Body of pancreas (tissue), 4 donors: ENCODE results near the gene IDUA. TPM values are rescaled to one million over a fixed set of nuclear protein-coding genes. Genes with fewer than 3 reads are reported as not detected.

Source experiments
- ATAC-seq: fragments of 150-250 bp; one replicate; pipeline ENCODE4 v1.9.1; 2016
- DNase-seq, 4 donors: peaks; one replicate each; pipeline ENCODE4 v3.0.0-alpha.2; 2019
- H3K27ac ChIP-seq, 4 donors: fragments of 200-600 bp; sonication (generic); 1 replicate in 3 of 4; 2 replicates in 1 of 4; pipeline versions ENCODE4 v1.5.1 to v1.6.1; 2016 to 2019; ENCODE audit warnings: mild to moderate bottlenecking in 1 of 4, mixed read lengths in 1 of 4, moderate library complexity in 1 of 4
- H3K27me3 ChIP-seq, 2 donors: fragments of 200-600 bp; sonication (generic); one replicate each; pipeline ENCODE4 v1.6.0; 2016; ENCODE audit warnings: mild to moderate bottlenecking in 1 of 2
- H3K36me3 ChIP-seq, 2 donors: fragments of 200-600 bp; sonication (generic); replicated peaks in 1 of 2; 2 replicates each; pipeline ENCODE4 v1.5.1; 2016; ENCODE audit warnings: low read depth in 2 of 2; ENCODE audit not compliant: insufficient read depth in 1 of 2
- H3K4me1 ChIP-seq: fragments of 200-600 bp; sonication (generic); one replicate; pipeline ENCODE4 v1.6.0; 2016
- H3K4me3 ChIP-seq, 2 donors: fragments of 200-600 bp; sonication (generic); 1 replicate in 1 of 2; 2 replicates in 1 of 2; pipeline ENCODE4 v1.5.1; 2016 to 2019
- H3K9me3 ChIP-seq, 3 donors: fragments of 200-600 bp; sonication (generic); 1 replicate in 2 of 3; 2 replicates in 1 of 3; pipeline ENCODE4 v1.5.1; 2016
- CTCF ChIP-seq, 7 experiments: fragments of 450-650 bp in 4 of 7; fragments of 200-600 bp in 3 of 7; sonication (generic) in 3 of 7; IDR thresholded peaks; one replicate each; pipeline ENCODE4 v1.5.1; 2016 to 2019; ENCODE audit warnings: antibody characterized with exemption in 7 of 7
- POLR2A ChIP-seq, 3 donors: fragments of 450-650 bp; IDR thresholded peaks; one replicate each; pipeline ENCODE4 v1.6.1; 2016; ENCODE audit warnings: antibody characterized with exemption in 3 of 3, mild to moderate bottlenecking in 2 of 3
- WGBS, 2 donors: methylation state at CpG; one replicate each; pipeline ENCODE4 v1.1.5; 2017; 5-methylcytosine and 5-hydroxymethylcytosine counted together
- intact Hi-C: fragments of 100-400 bp; cut with DNase I; formaldehyde crosslinking; loops from one replicate; pipeline ENCODE4 v1.15.1; 2023
- total RNA-seq, 2 donors: library from RNA; depleted of rRNA; stranded (reverse); fragments of >200 nt; gene quantifications; one replicate each; pipeline ENCODE4 v1.1.0, GENCODE V29; 2016

IDUA gene
- total RNA-seq, 2 donors from 2014 or later, result 30.0 to 37.6 TPM

- H3K27me3 ChIP-seq, result no peaks in the 10 kb centered on the region
- 24 to 55% methylated on average over 10 to 23 of the region's 23 CpGs for WGBS, 2 donors
- H3K4me3 ChIP-seq, result no peak overlapping the region
- H3K9me3 ChIP-seq, result no peaks in the 10 kb centered on the region
- no peaks in the 10 kb centered on the region for H3K36me3 ChIP-seq
- H3K27ac ChIP-seq, result peak overlapping the region in 3 of 4 donors; percentile 15 to 66 (median 16)
- TF ChIP-seq POLR2A (IDR thresholded peaks at IDR 0.05), result peak in 2 of 3 donors; percentile 46 to 48
- TF ChIP-seq CTCF (IDR thresholded peaks at IDR 0.05), result peak in 1 of 7 experiments; percentile 6
- intact Hi-C loops, result no loop called here
- peak; percentile 80 to 90 (median 84) for DNase-seq
- peaks cover 32% of the 10 kb centered on the region for H3K4me1 ChIP-seq
- ATAC-seq, result peak; percentile 75
Observed at GRCh38 chr4:985123-985830, 1.6 kb upstream of the IDUA start.

GRCh38 chr4:986428-986878 lies 391 bp upstream of the IDUA start:
- DNase-seq (no peak), ATAC-seq (peak; percentile 10)
- H3K27ac ChIP-seq, result peak overlapping the region; percentile 1 to 81 (median 67)
- intact Hi-C loops, result no loop called here
- WGBS, 2 donors, result 2 to 5% methylated on average over 8 to 14 of the region's 14 CpGs
- H3K9me3 ChIP-seq, result no peaks in the 10 kb centered on the region
- no peaks in the 10 kb centered on the region for H3K27me3 ChIP-seq
- TF ChIP-seq CTCF (IDR thresholded peaks at IDR 0.05) (no peak), POLR2A (IDR thresholded peaks at IDR 0.05) (peak in 2 of 3 donors; percentile 45 to 60)
- peaks cover 33% of the 10 kb centered on the region for H3K4me1 ChIP-seq
- no peaks in the 10 kb centered on the region for H3K36me3 ChIP-seq
- H3K4me3 ChIP-seq, result peak overlapping the region; percentile 2 to 24

- no peaks in the 10 kb centered on the region for H3K27me3 ChIP-seq
- no peak for ATAC-seq
- WGBS, 2 donors, result 0 to 63% methylated on average over 1 to 37 of the region's 37 CpGs
- no peak for TF ChIP-seq CTCF (IDR thresholded peaks at IDR 0.05)
- TF ChIP-seq POLR2A (IDR thresholded peaks at IDR 0.05), result peak in 1 of 3 donors; percentile 11
- intact Hi-C loops, result no loop called here
- H3K4me1 ChIP-seq, result peaks cover 47% of the 10 kb centered on the region
- H3K27ac ChIP-seq, result peak overlapping the region in 3 of 4 donors; percentile 63 to 81 (median 71)
- H3K36me3 ChIP-seq, result no peaks in the 10 kb centered on the region
- peak overlapping the region; percentile 2 to 24 for H3K4me3 ChIP-seq
- H3K9me3 ChIP-seq, result no peaks in the 10 kb centered on the region
- no peak for DNase-seq
Observed at GRCh38 chr4:987624-988513, 1.0 kb downstream of the IDUA start.

- TF ChIP-seq CTCF (IDR thresholded peaks at IDR 0.05) (no peak), POLR2A (IDR thresholded peaks at IDR 0.05) (no peak)
Observed at GRCh38 chr4:988726-989721, 2.2 kb downstream of the IDUA start.

More at GRCh38 chr4:988726-989721, 2.2 kb downstream of the IDUA start:
- H3K36me3 ChIP-seq, result no peaks in the 10 kb centered on the region
- H3K27ac ChIP-seq, result no peak overlapping the region
- H3K4me3 ChIP-seq, result no peak overlapping the region
- ATAC-seq (no peak), DNase-seq (no peak)
- intact Hi-C loops, result no loop called here
- H3K27me3 ChIP-seq, result no peaks in the 10 kb centered on the region
- 95 to 96% methylated on average over 11 to 45 of the region's 69 CpGs for whole genome bisulfite sequencing, 2 donors
- H3K9me3 ChIP-seq, result no peaks in the 10 kb centered on the region
- H3K4me1 ChIP-seq, result peaks cover 58% of the 10 kb centered on the region
